Measurements from ENCODE around the gene BCL2L1.
"Not testable (repeated sequence)": the region's sequence is repeated elsewhere in the genome, so short reads cannot be mapped to it uniquely, and the experiment has no call there.

BCL2L1 gene

DNA sequence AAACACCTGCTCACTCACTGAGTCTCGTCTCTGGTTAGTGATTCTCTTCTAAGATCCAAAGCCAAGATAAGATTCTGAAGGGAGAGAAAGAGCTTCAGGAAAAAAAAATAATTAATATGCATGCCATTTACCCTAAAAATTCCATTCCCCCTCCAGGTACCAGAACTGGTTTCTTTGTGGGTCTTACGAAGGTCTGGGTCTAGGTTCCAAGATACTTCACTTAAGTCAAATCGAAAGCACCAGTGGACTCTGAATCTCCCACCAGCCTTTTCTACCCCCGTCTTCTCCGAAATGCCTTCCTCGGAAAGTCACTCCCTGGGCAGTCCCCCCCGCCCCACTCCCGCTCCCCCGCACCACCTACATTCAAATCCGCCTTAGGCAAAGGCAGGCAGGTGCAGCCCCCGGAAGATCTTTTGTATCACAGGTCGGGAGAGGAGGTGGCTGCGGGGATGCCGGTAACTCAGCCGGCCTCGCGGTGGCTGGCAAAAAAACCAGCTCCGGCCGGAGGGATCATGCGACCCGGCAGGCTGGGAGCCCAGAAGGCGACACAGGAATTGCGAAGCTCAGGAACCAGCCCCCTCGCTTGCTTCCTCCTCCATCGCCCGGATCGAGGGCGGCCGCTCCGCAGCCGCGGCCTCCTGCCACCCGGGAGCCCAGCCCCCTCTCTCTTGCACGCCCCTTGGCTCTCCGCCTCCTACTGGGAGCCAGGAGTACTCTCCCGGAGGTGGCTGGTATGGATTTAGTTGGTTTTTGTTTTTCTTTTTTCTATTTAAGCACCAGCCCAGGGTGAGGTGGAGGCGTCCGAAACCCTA is at the start of gene BCL2L1:
TSS of gene BCL2L1 (minus strand) at position 612 of the 812 bp plus-strand sequence. CDS start 650 bp downstream, outside the sequence.
- peak; percentile 53 for DNase-seq (ENCODE audit: low read depth)

DNA sequence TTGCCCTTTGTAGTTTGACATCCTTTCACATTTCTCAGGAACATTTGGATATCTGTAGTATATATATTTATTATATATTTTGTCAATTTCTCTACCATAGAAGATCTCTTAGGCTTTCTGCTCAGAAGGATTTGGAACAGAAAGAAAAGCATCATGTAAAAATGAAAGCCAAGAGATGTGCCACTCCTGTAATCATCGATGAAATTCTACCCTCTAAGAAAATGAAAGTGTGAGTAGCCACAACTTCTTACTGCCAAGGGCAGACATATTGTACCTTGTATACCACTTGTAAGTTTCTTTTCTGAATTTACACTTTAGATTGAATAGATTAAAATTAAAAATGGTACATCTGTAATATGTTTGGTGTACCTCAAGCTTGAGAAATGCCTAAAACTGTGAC is 47.6 kb upstream of the BCL2L1 start:
- no peak for DNase-seq (ENCODE audit: low read depth)

DNA sequence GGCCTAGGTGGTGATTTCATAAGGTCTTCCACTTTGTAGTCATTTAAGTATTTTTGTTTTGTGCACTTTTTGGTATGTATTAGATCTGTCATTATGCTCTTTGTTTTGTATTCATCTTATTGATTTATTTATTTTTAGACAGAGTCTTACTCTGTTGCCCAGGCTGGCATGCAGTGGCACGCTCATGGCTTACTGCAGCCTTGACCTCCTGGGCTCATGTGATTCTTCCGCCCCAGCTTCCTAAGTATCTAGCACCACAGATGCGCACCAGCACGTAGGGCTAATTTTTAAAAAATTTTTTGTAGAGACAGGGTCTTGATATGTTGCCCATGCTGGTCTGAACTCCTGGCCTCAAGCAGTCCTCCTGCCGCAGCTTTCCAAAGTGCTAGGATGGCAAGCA is 47.0 kb upstream of the BCL2L1 start:
- DNase-seq (ENCODE audit: low read depth) = no peak

DNA sequence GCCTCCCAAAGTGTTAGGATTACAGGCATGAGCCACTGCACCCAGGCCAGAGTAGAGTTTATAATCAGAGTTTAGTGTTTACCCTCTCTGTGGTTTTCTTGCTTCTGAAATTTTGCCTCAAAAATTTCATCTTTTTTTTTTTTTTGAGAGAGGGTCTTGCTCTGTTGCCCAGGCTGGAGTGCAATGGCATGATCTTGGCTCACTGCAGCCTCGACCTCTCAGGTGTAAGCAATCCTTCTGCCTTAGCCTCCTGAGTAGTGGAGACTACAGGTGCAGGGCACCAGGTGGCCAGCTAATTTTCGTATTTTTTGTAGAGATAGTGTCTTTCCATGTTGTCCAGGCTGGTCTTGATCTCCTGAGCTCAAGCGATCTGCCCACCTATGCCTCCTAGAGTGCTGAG is 45.1 kb upstream of the BCL2L1 start:
- DNase-seq (ENCODE audit: low read depth) = no peak

DNA sequence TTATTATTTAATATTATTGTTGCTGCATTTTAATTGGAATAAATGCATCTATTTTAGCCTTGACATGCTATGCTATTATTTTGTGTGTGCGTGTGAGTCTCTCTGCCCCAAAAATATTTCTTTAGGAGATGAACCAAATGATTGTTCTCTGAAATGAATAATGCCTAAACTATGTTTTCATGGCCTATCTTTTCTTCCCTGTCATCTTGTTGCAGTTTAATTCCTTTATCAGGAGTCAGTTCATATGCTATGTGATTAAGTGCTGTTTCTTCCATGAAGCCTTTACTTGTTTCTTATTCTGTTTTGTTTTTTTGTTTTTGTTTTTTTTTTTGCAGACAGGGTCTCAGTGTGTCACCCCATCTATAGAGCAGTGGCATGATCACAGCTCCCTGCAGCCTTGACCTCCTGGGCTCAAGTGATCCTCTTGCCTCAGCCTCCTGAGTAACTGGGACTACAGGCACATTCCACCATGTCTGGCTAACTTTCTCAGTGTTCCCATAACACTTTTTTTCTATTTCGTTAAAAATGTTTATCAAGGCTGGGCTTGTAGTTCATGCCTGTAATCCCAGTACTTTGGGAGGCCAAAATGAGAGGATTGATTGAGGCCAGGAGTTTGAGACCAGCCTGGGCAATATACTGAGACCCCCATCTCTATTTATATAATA is 42.1 kb upstream of the BCL2L1 start:
- DNase-seq (ENCODE audit: low read depth) = no peak

DNA sequence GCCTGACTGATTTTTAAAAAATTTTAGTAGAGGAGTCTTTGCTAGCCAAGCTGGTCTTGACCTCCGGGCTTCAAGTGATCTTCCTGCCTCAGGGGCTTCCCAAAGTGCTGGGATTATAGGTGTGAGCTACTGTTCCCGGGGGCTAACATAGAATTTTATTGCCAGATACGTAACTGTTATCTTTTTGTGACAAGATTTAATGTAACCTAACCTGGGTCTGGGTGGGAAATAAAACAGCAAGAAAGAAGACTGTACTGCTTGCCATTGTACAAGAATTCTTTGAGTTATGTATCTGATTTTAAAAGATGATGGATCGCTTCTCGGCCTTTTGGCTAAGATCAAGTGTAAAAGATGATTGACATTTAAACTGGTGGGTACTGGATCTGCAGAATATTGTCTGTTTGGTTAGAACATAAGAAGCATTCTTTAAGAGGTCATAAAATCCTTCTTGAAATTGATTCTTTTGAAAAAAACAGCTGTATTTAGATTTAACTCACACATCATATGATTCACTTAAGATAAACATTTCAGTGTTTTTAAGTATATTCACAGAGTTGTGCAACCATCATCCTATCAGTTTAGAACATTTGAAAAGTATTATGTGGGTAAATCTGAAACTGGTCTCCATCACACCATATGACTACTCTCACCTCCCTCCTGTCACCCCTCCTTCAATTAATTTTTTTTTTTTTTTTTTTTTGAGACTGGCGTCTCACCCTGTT is 38.0 kb upstream of the BCL2L1 start:
- no peak for DNase-seq (ENCODE audit: low read depth)

DNA sequence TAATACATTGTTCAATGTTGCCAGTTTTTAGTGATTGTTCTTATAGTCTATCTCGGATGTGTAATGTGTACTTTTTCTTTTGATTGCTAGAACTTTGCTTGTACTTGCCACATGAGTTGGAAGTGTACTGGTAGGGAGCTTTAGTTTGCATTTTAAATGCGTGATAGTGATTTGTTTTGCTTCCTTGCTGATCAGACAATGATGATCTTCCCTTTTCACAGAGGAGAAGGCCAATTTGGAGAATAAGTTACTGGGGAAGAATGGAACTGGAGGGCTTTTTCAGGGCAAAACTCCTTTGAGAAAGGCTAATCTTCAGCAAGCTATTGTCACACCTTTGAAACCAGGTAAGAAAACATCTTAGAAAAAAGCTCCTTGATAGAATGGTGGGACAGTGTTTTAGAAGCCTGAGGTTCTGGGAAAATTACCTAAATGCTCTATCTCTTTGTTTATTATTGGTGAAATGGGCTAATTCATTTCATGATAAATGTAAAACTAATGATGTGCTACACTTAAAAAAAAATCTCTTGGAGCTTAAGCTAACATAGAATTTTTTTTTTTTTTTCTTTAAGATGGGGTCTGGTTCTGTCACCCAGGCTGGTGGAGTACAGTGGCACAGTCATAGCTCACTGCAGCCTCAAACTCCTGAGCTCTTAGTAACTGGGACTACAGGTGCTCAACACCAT is 37.3 kb upstream of the BCL2L1 start:
- no peak for DNase-seq (ENCODE audit: low read depth)

DNA sequence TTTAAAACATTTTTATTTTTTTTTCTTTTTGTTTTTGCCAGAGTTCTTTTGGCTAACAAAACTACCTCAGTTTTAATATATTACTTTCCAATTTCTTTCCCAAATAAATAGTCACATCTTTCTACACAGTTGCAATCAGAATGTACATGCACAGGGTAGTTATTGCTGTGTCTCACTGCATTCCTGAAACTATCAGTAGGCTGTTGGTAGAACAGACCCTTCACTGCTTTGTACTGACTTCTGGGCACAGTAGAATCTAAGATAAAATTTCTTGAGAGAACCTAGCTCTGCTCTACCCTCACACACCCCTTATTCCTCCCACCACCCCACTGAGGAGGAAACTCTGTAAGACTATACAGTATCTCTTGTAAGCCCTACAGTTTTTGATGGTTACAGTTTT is 36.3 kb upstream of the BCL2L1 start:
- DNase-seq (ENCODE audit: low read depth) = no peak

DNA sequence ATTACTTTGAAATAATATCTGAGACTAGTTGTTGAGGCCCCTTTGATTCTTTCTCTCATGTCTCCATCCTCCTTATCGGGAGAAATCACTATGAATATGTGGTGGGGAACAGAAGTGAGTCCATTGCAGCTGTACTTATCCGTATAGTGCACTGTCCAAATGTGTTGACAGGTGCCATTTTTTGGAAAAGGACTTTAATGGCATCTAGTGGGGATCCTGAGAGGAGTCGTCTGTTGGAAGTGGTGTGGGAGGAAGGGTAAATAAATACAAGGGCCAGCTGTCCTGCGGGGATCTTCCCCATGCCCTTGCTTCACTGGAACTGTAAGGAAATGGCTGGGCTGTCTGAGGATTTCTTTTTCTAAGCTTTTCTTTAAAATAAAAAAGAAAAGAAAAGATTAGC is 35.9 kb upstream of the BCL2L1 start:
- DNase-seq (ENCODE audit: low read depth) = no peak

DNA sequence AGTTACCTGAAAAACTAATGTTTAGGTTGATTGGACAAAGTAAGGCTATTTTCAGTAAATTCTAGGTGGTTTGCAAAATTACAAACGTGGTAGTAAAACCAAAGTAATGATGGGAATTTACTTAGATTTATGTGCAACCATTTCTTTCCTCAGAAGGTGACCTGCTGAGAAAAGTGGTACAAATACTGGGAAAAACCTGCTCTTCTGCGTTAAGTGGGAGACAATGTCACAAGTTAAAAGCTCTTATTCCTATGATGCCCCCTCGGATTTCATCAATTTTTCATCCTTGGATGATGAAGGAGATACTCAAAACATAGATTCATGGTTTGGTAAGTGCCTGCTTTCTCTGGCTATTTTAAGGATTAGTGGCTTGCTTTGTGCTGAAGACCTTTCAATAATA is 34.6 kb upstream of the BCL2L1 start:
- no peak for DNase-seq (ENCODE audit: low read depth)

DNA sequence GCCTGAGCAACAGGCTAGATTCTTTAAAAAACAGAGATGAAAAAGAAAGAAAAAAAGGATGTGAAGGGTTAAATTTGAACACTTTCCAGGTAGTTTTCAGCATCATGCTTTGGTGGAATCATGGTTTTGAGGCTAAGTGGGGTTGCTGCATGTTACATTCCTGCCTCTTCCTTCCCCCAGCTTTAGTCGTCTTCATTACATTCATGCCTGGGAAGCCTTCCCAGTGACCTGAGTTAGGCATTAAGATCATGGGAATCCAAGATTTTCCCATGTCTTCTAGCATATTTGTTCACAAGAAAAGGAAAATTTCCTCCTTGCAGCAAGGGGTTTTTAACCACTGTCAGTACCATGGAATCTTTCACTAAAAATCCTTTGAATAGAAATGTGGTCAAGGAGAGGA is 28.5 kb upstream of the BCL2L1 start:
- DNase-seq (ENCODE audit: low read depth) = peak; percentile 90

DNA sequence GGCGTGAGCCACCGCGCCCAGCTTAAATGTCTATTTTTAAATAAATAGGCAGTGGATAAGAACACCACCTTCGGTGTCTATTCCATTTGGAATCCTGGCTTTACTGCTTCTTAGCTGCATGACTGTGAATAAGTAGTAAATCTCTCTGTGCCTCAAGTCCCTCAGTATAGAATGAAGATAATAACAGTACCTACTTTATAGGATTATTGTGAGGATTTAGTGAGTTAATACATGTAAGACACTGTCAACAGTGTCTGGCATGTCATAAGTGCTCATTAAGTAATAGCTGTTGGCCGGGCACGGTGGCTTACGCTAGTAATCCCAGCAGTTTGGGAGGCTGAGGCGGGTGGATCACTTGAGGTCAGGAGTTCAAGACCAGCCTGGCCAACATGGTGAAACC is 26.6 kb upstream of the BCL2L1 start:
- DNase-seq (ENCODE audit: low read depth) = no peak

DNA sequence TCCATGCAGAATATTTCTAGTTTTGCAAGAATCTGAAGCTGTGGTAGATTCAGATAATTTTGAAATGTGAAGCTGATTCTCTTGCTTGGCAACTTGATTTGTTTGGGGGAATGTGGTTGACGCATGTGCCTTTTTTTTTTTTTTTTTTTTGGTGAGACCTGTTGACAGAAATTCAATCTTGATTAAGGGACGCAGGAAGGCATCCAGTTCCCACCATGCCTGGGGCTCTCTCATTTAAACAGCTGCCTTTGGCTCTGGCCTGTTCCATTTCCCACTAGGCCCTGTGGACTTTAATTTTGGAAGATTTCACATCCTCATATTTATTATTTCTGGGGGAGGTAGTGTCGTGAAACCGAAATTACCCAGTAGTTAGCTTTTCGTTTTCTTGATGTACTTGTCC is 25.0 kb upstream of the BCL2L1 start:
- peak; percentile 47 for DNase-seq (ENCODE audit: low read depth)

DNA sequence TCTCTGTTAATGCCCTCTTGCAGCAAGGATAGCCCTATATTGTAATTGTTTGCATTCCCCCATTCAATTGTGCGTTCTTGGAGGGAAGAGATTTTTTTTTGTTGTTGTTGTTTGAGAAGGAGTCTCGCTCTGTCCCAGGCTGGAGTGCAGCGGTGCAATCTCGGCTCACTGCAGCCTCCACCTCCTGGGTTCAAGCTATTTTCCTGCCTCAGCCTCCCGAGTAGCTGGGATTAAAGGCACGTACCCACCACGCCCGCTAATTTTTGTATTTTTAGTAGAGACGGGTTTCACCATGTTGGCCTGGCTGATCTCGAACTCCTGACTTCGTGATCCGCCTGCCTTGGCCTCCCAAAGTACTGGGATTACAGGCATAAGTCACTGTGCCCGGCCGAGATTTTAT is 24.4 kb upstream of the BCL2L1 start:
- DNase-seq (ENCODE audit: low read depth) = not testable (repeated sequence)

DNA sequence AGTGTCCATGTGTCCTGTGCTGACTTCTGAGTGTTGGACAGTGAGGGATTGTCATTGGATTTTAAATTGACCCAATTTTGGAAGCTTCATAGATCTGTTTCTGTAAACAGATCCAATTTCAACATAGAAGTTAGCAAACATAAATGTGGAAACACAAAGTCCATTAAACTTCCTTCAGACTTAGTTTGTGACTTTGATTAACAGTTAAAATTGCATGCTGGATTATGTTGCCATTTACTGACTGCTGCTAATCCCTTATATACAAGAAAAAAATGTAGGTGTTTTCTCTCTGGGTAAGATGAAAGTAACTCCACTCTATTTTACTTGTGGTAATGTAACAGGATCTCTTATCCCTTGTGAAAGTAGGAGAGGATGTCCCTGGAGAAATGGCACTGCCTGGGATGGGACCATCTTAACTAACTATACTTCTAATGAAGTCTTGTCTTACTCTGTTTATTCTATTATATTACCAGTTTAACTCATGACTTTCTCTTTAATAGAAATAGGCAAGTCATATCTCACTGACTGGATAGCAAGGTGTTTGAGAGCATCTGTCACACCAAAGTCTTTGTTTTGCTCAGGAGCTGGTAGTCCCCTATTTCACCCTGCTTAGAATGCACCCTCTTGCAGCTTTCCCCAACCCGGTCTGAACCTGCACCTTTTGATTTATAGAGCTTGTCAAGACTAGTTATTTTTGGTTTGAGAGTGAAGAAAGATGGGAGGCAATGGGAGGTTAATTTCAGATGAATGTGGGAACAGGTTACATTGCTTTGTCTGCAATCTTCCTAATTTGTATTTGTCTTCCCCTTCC is 23.6 kb upstream of the BCL2L1 start:
- no peak for DNase-seq (ENCODE audit: low read depth)

DNA sequence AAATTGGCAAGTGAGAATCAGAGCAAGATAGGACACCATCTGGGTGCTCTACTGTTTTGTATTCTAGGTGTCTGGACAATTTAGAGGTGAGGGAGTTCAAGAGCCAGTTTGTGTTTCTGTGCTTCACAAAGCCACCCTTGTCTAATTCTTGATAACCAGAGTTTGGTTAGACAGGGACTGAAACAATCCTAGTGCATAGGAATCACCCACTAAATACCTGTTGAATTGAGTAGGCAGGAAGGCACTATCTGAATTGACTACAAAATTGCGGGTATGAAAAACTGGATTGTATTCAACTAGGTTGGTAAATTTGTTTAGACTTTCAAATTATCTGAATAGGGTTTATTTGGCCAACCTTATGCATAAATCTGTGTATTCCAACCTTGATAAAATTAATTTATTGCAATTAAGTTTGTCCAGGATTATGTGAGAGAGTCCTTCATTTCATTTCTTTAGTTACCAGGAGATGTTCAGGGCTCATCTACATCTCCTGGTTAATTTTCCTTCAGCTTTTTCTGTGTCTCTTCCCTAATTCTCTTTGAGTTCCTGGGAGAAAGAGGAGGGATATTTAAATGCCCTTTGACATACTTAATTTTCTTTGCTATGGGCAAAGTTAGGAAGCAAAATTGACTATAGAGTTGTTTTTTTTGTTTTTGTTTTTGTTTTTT is 18.1 kb upstream of the BCL2L1 start:
- no peak for DNase-seq (ENCODE audit: low read depth)

DNA sequence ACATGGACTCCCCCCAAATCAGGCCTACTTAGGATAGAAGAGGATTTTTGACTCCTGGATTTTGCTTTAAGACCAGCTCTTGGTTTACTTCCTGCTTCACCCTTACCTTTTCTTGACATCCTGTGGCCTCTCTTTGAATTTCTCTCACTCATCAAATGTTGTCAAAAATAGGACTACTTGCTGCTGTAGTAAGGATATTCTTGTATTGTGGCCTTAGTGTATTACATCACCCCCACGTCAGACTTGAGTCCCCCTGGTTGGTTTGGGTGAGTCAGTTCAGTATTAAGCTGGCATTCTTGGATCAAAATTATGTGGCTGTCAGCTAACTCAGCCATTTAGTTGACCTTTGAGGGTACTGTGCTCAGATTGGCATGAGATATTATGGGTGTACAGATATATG is 17.5 kb upstream of the BCL2L1 start:
- DNase-seq (ENCODE audit: low read depth) = no peak

DNA sequence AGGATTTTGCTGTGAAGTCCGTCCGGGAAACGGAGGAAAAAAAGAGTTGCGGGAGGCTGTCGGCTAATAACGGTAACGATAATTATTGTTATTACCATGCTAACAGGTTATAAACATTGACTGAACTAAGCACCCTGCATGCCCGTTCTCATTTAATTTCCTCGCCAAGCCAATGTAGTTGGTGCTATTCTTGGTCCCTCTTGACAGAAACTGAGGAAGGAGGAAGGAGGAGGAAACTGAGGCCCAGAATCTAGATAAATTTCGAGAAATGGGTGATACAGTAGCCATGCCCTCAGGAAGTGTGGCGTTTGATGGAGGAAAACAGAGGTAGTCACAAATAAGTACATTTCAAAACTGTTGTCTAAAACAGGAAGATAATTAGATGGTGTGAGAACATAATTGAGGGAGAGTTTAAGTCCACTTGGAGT is 16.9 kb upstream of the BCL2L1 start:
- no peak for DNase-seq (ENCODE audit: low read depth)

DNA sequence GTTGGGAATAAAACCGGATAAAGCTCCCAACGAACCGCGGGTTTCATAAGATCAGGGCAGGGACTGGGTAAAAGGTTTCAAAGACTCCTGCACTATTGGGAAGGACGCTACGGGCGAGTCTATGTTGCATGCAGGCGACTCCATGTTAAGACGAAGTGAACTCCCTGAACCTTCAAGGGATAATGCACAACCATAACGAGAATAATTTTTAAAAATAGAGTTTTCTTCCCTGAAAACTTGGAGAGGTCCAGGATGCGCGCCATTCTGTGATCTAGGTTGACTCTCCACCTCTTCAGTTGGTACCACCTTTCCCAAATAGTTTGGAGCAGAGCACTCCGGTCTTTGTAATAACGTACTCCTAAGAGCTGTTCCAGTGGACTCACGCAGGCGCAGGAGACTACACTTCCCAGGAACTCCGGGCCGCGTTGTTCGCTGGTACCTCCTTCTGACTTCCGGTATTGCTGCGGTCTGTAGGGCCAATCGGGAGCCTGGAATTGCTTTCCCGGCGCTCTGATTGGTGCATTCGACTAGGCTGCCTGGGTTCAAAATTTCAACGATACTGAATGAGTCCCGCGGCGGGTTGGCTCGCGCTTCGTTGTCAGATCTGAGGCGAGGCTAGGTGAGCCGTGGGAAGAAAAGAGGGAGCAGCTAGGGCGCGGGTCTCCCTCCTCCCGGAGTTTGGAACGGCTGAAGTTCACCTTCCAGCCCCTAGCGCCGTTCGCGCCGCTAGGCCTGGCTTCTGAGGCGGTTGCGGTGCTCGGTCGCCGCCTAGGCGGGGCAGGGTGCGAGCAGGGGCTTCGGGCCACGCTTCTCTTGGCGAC is 16.3 kb upstream of the BCL2L1 start, which contains the start of gene TPX2:
TSS of gene TPX2 (plus strand) at position 562 of the 821 bp plus-strand sequence. CDS start 18,187 bp downstream, outside the sequence.
- DNase-seq (ENCODE audit: low read depth) = peak; percentile 88

DNA sequence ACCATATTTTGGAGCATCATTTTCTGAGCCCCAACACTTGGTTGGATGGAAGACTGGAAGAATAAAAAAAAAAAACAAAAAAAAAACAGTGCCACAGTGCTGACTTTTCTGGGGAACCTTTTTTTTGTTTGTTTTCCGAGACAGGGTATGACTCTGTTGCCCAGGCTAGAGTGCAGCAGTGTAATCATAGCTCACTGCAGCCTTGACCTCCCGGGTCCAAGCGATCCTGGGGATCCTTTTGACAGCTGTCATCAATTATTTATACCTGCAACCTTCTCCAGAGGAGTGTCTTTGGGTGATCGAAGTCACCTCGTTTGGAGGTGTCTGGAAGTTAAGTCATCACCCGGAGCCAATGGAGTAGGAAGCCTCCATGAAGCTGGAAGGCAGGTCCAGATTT is 8.7 kb upstream of the BCL2L1 start:
- no peak for DNase-seq (ENCODE audit: low read depth)

Measured in GM04503 (cell line).